ENCODE measurements around the gene CDH20.

CDH20 gene

GRCh38 chr18:61333271-61333745 is at the start of gene CDH20:
TSS of gene CDH20 (plus strand) at chr18:61333430.
- no peak for DNase-seq (ENCODE audit: low spot score)

- DNase-seq (ENCODE audit: low spot score): no peak
These were observed 49.2 kb upstream of the CDH20 start for GRCh38 chr18:61284039-61284438.

- DNase-seq (ENCODE audit: low spot score): no peak
These were observed 47.5 kb upstream of the CDH20 start for GRCh38 chr18:61285777-61286176.

GRCh38 chr18:61286867-61287266 is 46.4 kb upstream of the CDH20 start:
- DNase-seq (ENCODE audit: low spot score): no peak

- no peak for DNase-seq (ENCODE audit: low spot score)
These were observed 42.6 kb upstream of the CDH20 start for GRCh38 chr18:61290616-61291015.

GRCh38 chr18:61292280-61293035 is 40.8 kb upstream of the CDH20 start:
- no peak for DNase-seq (ENCODE audit: low spot score)

GRCh38 chr18:61295153-61295552 is 38.1 kb upstream of the CDH20 start:
- no peak for DNase-seq (ENCODE audit: low spot score)

GRCh38 chr18:61308004-61308403 is 25.2 kb upstream of the CDH20 start:
- DNase-seq (ENCODE audit: low spot score): no peak

GRCh38 chr18:61308795-61309393 is 24.3 kb upstream of the CDH20 start:
- DNase-seq (ENCODE audit: low spot score): no peak

- DNase-seq (ENCODE audit: low spot score): peak; percentile 62
These were observed 10.9 kb upstream of the CDH20 start for GRCh38 chr18:61322265-61322873.

- DNase-seq (ENCODE audit: low spot score): no peak
These were observed 9.3 kb upstream of the CDH20 start for GRCh38 chr18:61323951-61324350.

- DNase-seq (ENCODE audit: low spot score): no peak
These were observed 6.8 kb upstream of the CDH20 start for GRCh38 chr18:61326407-61326806.

- DNase-seq (ENCODE audit: low spot score): no peak
These were observed 3.8 kb upstream of the CDH20 start for GRCh38 chr18:61329398-61329797.

- DNase-seq (ENCODE audit: low spot score): no peak
These were observed 2.2 kb upstream of the CDH20 start for GRCh38 chr18:61331051-61331450.

- peak; percentile 3 for DNase-seq (ENCODE audit: low spot score)
These were observed 688 bp downstream of the CDH20 start for GRCh38 chr18:61333746-61334490.

GRCh38 chr18:61334491-61334850 is 1.2 kb downstream of the CDH20 start:
- DNase-seq (ENCODE audit: low spot score): no peak

- no peak for DNase-seq (ENCODE audit: low spot score)
These were observed 1.9 kb downstream of the CDH20 start for GRCh38 chr18:61334951-61335683.

GRCh38 chr18:61335684-61336555 is 2.7 kb downstream of the CDH20 start:
- no peak for DNase-seq (ENCODE audit: low spot score)

GRCh38 chr18:61336766-61337165 is 3.5 kb downstream of the CDH20 start:
- DNase-seq (ENCODE audit: low spot score): no peak

- no peak for DNase-seq (ENCODE audit: low spot score)
These were observed 4.3 kb downstream of the CDH20 start for GRCh38 chr18:61337527-61337926.

- no peak for DNase-seq (ENCODE audit: low spot score)
These were observed 6.9 kb downstream of the CDH20 start for GRCh38 chr18:61340148-61340547.

Data from kidney tubule cell (primary cell).